ENCODE results near the gene RPL10A. TPM values are rescaled to one million over a fixed set of nuclear protein-coding genes. Genes with fewer than 3 reads are reported as not detected.

The RPL10A gene
- total RNA-seq, 1 donor from 2014 or later = 1,551 TPM

GRCh38 chr6:35491558-35492257 lies 23.5 kb downstream of the RPL10A start:
- DNase-seq (ENCODE audit: low read depth in 2 of 2) = no peak

GRCh38 chr6:35492258-35492973 lies 24.2 kb downstream of the RPL10A start:
- no peak for DNase-seq (ENCODE audit: low read depth in 2 of 2)

GRCh38 chr6:35492974-35493284 lies 24.7 kb downstream of the RPL10A start:
- no peak for DNase-seq (ENCODE audit: low read depth in 2 of 2)

- DNase-seq (ENCODE audit: low read depth in 2 of 2) = no peak
Observed at GRCh38 chr6:35493307-35493983, 25.2 kb downstream of the RPL10A start.

GRCh38 chr6:35494161-35494563 lies 26.0 kb downstream of the RPL10A start:
- peak; percentile 58 to 68 for DNase-seq (ENCODE audit: low read depth in 2 of 2)

GRCh38 chr6:35495258-35496035 lies 27.2 kb downstream of the RPL10A start:
- no peak for DNase-seq (ENCODE audit: low read depth in 2 of 2)

GRCh38 chr6:35496036-35496840 lies 28.0 kb downstream of the RPL10A start:
- no peak for DNase-seq (ENCODE audit: low read depth in 2 of 2)

- peak; percentile 10 to 31 for DNase-seq (ENCODE audit: low read depth in 2 of 2)
Observed at GRCh38 chr6:35496841-35497570, 28.8 kb downstream of the RPL10A start, which contains the start of gene TEAD3. TSS of gene TEAD3 (minus strand) at chr6:35497079.

GRCh38 chr6:35497571-35498421 lies 29.6 kb downstream of the RPL10A start:
- DNase-seq (ENCODE audit: low read depth in 2 of 2) = peak in 1 of 2 donors; percentile 44

- DNase-seq (ENCODE audit: low read depth in 2 of 2) = no peak
Observed at GRCh38 chr6:35498422-35499067, 30.3 kb downstream of the RPL10A start.

GRCh38 chr6:35499372-35499771 lies 31.2 kb downstream of the RPL10A start:
- no peak for DNase-seq (ENCODE audit: low read depth in 2 of 2)

GRCh38 chr6:35500782-35501181 lies 32.6 kb downstream of the RPL10A start:
- peak; percentile 17 to 28 for DNase-seq (ENCODE audit: low read depth in 2 of 2)

GRCh38 chr6:35501784-35502183 lies 33.6 kb downstream of the RPL10A start:
- no peak for DNase-seq (ENCODE audit: low read depth in 2 of 2)

- DNase-seq (ENCODE audit: low read depth in 2 of 2) = no peak
Observed at GRCh38 chr6:35503534-35503933, 35.3 kb downstream of the RPL10A start.

GRCh38 chr6:35505999-35506412 lies 37.8 kb downstream of the RPL10A start:
- no peak for DNase-seq (ENCODE audit: low read depth in 2 of 2)

- DNase-seq (ENCODE audit: low read depth in 2 of 2) = no peak
Observed at GRCh38 chr6:35506536-35506935, 38.3 kb downstream of the RPL10A start.

- no peak for DNase-seq (ENCODE audit: low read depth in 2 of 2)
Observed at GRCh38 chr6:35507221-35507620, 39.0 kb downstream of the RPL10A start.

GRCh38 chr6:35508027-35508426 lies 39.8 kb downstream of the RPL10A start:
- DNase-seq (ENCODE audit: low read depth in 2 of 2) = no peak

GRCh38 chr6:35508542-35508941 lies 40.3 kb downstream of the RPL10A start:
- no peak for DNase-seq (ENCODE audit: low read depth in 2 of 2)

Measured in lung microvascular endothelial cell (primary cell).